GM13977 (cell line): ENCODE measurements around the gene S100Z.
A peak's percentile ranks its signal among the peaks of the same experiment; 100 is the strongest.
"Not testable (repeated sequence)": the region's sequence is repeated elsewhere in the genome, so short reads cannot be mapped to it uniquely, and the experiment has no call there.

Source experiments
- DNase-seq: peaks from one replicate; pipeline ENCODE4 v3.0.0; 2012; ENCODE audit warnings: low spot score
- in situ Hi-C: fragments of 300-500 bp; cut with MboI; formaldehyde crosslinking; loops from one replicate; pipeline ENCODE4 v1.12.0; 2022; ENCODE audit warnings: low sequenced_read_pairs, low pct_unique_long_range_greater_than_20kb, mixed read lengths, inconsistent platforms; ENCODE audit not compliant: unreplicated experiment
- TF ChIP-seq, protein P1 (sequence below): IDR thresholded peaks from 2 replicates; pipeline ENCODE4 v1.5.1; 2012; ENCODE audit warnings: mild to moderate bottlenecking, control low read depth; ENCODE audit not compliant: insufficient read depth; ENCODE audit errors: extremely low read depth, missing control alignments

The S100Z gene

DNA sequence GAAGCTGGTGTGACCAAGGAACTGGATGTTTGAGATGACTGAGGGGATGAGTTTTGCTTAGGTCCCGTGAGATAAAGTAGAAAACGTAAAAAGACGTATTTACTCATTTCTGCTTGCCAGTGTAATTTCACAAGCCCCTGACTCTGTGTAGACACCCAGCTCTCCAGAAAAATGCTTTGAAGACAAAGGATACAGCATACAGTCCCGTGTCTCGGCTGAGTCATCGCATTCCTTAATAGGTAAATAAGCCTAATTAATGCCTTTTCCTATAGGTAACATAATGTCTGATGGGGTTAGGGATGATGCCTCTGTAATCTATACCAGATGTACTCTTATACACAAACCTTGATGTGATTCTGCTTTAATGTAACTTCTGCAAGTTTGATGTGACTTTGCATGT, 20.2 kb downstream of the S100Z start:
- TF ChIP-seq, protein P1, sequence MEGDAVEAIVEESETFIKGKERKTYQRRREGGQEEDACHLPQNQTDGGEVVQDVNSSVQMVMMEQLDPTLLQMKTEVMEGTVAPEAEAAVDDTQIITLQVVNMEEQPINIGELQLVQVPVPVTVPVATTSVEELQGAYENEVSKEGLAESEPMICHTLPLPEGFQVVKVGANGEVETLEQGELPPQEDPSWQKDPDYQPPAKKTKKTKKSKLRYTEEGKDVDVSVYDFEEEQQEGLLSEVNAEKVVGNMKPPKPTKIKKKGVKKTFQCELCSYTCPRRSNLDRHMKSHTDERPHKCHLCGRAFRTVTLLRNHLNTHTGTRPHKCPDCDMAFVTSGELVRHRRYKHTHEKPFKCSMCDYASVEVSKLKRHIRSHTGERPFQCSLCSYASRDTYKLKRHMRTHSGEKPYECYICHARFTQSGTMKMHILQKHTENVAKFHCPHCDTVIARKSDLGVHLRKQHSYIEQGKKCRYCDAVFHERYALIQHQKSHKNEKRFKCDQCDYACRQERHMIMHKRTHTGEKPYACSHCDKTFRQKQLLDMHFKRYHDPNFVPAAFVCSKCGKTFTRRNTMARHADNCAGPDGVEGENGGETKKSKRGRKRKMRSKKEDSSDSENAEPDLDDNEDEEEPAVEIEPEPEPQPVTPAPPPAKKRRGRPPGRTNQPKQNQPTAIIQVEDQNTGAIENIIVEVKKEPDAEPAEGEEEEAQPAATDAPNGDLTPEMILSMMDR: no peak
- in situ Hi-C loops: loop anchor here (5.0 kb wide), 1 partner anchor 147 kb away; no protein-coding TSS in a partner anchor
- DNase-seq: no peak

DNA sequence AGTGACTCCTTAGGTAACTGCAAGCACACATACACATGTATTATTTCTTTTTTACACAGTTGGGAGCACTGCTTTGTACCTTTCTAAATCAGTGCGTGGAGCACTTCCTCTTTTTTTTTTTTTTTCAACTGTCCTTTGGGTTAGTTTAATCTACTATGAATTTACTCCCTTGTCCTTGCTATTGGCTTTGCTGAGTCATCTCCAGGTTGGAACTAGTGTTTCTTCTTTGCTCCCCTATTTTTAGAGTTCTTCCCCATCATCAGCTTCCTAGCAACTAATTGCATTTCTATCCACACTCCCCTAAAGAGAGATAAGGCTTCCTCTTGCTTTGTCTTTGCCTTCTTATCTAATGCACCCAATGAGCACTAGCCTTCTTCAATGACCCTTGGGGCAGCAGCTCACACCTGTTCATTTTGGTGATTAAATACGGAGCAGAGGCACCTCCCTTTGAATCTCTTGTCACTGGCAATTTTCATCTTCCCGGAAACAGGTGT, 24.3 kb downstream of the S100Z start:
- TF ChIP-seq, protein P1: no peak
- peak; percentile 45 for DNase-seq
- in situ Hi-C loops: loop anchor here (5.0 kb wide), 1 partner anchor 143 kb away; no protein-coding TSS in a partner anchor

DNA sequence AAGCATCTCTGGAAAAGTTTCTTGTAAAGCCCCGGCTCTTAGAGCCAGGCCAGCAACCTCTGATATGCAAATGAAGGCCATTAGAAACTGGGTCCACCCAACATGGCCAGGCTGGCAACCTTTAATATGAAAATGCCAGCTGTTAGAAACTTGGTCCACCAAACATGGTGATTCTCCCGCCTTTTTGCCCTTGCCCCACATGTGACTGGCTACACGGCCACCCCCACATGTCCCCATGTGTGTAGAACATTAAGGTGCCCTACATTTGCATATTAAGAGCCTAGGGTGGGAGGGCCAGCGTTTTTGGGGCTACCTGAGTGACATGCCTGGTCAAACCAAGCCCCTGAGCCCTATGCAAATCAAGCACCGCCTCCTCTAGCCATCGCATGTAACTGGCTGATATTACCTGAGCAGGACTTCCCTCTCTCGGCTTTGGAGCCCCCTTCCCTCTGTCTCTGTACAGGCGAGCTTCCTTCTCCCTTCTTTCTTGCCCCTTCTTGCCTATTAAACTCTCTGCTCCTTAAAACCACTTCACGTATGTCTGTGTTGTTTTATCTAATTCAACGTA, 39.0 kb downstream of the S100Z start:
- TF ChIP-seq, protein P1: no peak
- DNase-seq: no peak
- in situ Hi-C loops: no loop called here

DNA sequence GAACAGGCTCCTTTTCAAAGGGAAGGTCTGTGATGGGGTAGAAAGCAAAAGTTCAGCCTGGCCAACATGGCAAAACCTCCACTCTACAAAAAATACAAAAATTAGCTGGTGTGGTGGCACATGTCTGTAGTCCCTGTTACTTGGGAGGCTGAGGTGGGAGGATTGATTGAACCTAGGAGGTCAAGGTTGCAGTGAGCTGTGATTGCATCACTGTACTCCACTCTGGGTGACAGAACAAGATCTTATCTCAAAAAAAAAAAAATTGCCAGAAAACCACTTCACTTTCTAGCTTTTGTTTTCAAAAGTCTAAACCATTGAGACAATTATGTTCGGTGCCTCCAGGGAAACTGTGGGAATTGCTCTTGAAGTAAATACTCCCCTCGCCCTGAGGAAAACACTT, 43.5 kb downstream of the S100Z start:
- in situ Hi-C loops: no loop called here
- DNase-seq: no peak
- TF ChIP-seq, protein P1: no peak

DNA sequence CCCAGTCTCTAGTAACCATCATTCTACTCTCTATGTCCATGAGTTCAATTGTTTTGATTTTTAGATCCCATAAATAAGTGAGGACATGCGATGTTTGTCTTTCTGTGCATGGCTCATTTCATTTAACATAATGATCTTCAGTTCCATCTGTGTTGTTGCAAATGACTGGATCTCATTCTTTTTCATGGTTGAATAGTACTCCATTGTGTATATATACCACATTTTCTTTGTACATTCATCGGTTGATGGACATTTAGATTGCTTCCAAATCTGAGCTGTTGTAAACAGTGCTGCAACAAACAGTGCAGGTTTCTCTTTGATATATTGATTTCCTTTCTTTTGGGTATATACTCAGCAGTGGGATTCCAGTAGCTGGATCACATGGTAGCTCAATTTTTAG, 46.4 kb downstream of the S100Z start:
- TF ChIP-seq, protein P1: no peak
- in situ Hi-C loops: no loop called here
- DNase-seq: no peak

DNA sequence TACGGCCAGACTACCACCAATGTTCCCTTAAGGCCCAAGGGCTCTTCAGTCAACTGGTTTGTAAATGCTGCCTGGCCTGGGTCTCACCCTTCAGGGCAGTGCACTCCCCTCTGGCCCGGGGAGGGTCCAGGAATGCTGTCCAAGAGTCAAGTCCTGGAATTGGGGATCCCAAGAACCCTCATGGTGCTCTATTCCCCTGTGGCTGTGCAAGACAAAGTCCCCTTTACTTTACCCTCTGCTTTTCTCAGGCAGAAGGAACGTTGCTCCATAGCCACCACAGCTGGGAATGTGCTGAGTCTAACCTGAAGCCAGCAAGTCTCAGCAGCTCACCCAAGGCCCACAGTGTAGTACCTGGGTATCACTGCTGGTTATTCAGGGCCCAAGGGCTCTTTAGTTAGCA, 51.7 kb downstream of the S100Z start:
- in situ Hi-C loops: no loop called here
- TF ChIP-seq, protein P1: no peak

DNA sequence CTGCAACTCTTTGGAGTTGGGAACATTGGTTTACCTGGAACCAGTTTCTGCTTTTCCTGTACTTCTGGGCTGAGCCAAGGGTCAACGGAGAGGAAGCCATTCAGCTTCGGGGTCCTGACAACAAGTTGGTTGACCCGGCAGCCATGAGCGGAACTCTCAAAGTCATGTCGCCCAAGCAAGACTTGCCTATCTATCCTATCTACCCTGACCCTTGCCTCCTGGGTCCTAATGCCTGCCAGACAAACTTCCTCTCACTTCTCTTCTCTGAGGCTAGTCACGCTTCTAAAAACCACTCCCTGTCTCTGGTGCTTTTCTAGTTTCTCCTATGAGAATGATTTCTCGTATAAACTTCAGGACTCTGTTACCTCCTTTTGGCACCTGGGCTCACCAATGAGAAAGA, 58.4 kb downstream of the S100Z start:
- DNase-seq: no peak
- TF ChIP-seq, protein P1: no peak
- in situ Hi-C loops: no loop called here

More for the DNA sequence above, 51.7 kb downstream of the S100Z start:
- DNase-seq: no peak

DNA sequence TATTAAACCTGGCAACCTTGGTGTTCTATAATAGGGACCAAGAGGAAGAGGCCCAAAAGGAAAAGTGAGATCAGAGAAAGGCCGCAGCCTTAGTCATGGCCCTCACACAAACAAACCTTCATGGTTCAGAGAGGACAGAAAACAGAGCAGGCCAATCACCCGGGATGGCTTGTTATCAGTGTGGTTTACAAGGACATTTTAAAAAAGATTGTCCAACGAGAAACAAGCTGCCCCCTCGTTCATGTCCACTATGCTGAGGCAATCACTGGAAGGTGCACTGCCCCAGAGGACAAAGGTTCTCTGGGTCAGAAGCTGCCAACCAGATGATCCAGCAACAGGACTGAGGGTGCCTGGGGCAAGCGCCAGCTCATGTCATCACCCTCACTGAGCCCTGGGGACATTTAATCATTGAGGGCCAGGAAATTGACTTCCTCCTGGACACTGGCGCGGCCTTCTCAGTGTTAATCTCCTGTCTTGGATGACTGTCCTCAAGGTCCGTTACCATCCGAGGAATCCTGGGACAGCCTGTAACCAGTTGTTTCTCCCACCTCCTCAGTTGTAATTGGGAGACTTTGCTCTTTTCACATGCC, 60.6 kb downstream of the S100Z start:
- DNase-seq, in situ Hi-C loops: not testable (repeated sequence)

DNA sequence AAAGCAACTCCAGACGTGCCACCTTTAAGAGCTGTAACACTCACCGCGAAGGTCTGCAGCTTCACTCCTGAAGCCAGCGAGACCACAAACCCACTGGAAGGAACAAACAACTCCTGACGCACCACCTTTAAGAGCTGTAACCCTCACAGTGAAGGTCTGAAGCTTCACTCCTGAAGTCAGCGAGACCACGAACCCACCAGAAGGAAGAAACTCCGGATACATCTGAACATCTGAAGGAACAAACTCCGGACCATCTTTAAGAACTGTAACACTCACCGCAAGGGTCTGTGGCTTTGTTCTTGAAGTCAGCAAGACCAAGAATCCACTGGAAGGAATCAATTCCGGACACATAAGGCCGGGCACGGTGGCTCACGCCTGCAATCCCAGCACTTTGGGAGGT, 64.9 kb downstream of the S100Z start:
- DNase-seq, in situ Hi-C loops: not testable (repeated sequence)
